ENCODE measurements around the gene PRKCA.

PRKCA gene

DNA sequence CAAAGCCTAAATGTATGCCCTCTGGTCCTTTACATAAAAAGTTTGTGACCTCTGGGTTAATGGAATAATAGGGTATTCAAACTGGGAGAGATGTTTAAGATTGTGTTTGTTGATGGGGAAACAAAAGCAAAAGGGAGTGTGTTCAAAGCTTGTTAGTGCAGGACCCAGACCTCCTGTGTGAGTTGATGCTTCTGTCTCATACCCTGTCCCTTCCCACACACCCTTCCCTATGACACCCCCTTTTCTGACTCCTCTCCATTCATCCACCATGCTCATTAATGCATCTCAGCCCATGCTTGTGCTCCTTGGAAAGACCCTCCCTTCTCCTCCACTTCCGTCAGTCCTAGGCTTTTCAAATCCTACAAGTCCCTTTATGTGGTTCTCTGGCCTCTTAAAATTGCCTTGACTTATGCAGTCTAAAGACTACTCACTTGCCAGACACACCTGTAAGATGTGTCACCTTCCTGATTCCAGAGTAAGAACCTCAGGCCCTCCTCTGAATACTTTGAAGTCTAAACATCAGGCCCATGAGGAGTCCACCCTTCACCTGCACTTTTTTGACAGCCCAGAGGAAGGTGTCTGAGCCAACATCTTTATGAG, 404.5 kb downstream of the PRKCA start:
- no peak for TF ChIP-seq ZBTB7A (IDR thresholded peaks at IDR 0.05; ENCODE audit: low read depth)
- TF ChIP-seq REST (IDR thresholded peaks at IDR 0.05; ENCODE audit: low read depth): no peak
- TF ChIP-seq CREB1 (IDR thresholded peaks at IDR 0.05; ENCODE audit: low read depth): no peak
- TF ChIP-seq EP300 (IDR thresholded peaks at IDR 0.05; ENCODE audit: borderline replicate concordance): no peak
- TF ChIP-seq CEBPB (IDR thresholded peaks at IDR 0.05): no peak
- no peak for TF ChIP-seq YY1 (IDR thresholded peaks at IDR 0.05; ENCODE audit: low read depth)
- TF ChIP-seq RAD21 (IDR thresholded peaks at IDR 0.05; ENCODE audit: low read depth): no peak
- no peak for TF ChIP-seq USF1 (IDR thresholded peaks at IDR 0.05)
- TF ChIP-seq TAF1 (IDR thresholded peaks at IDR 0.05; ENCODE audit: low read depth): no peak
- TF ChIP-seq FOXM1 (IDR thresholded peaks at IDR 0.05; ENCODE audit: borderline replicate concordance, low read depth): no peak

DNA sequence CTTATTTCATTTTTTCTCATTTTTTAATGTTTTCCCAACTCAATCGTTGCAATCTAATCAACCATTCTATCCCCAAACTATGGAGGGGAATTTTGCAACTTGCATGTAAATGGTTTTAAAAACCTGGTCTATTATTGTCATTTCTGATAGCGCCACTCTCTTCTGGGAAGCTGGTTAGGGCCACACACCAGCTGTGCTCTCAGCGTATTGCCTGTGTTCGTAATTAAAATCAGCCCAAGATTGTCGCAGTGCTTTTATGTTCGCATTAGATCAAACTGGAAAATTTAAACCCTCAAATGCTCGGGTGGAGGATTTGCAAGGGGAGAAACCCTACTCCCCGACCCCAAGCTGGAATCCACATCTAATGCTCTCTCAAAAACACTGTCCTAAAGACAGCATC, 409.0 kb downstream of the PRKCA start:
- TF ChIP-seq TAF1 (IDR thresholded peaks at IDR 0.05; ENCODE audit: low read depth): no peak
- TF ChIP-seq EGR1 (IDR thresholded peaks at IDR 0.05): no peak
- no peak for TF ChIP-seq EP300 (IDR thresholded peaks at IDR 0.05; ENCODE audit: borderline replicate concordance)
- TF ChIP-seq CREB1 (IDR thresholded peaks at IDR 0.05; ENCODE audit: low read depth): no peak
- no peak for TF ChIP-seq FOXM1 (IDR thresholded peaks at IDR 0.05; ENCODE audit: borderline replicate concordance, low read depth)
- no peak for TF ChIP-seq YY1 (IDR thresholded peaks at IDR 0.05; ENCODE audit: low read depth)
- no peak for TF ChIP-seq REST (IDR thresholded peaks at IDR 0.05; ENCODE audit: low read depth)
- TF ChIP-seq RAD21 (IDR thresholded peaks at IDR 0.05; ENCODE audit: low read depth): no peak
- no peak for TF ChIP-seq TEAD4 (IDR thresholded peaks at IDR 0.05)
- no peak for TF ChIP-seq TCF12 (IDR thresholded peaks at IDR 0.05; ENCODE audit: low read depth)
- TF ChIP-seq ZBTB7A (IDR thresholded peaks at IDR 0.05; ENCODE audit: low read depth): no peak

GRCh38 chr17:66711881-66712321, 409.5 kb downstream of the PRKCA start:
- TF ChIP-seq NFIC (IDR thresholded peaks at IDR 0.05) (no peak), FOXM1 (IDR thresholded peaks at IDR 0.05; ENCODE audit: borderline replicate concordance, low read depth) (no peak), EGR1 (IDR thresholded peaks at IDR 0.05) (no peak), YY1 (IDR thresholded peaks at IDR 0.05; ENCODE audit: low read depth) (no peak), TEAD4 (IDR thresholded peaks at IDR 0.05) (no peak), USF1 (IDR thresholded peaks at IDR 0.05) (no peak), CREB1 (IDR thresholded peaks at IDR 0.05; ENCODE audit: low read depth) (no peak)

DNA sequence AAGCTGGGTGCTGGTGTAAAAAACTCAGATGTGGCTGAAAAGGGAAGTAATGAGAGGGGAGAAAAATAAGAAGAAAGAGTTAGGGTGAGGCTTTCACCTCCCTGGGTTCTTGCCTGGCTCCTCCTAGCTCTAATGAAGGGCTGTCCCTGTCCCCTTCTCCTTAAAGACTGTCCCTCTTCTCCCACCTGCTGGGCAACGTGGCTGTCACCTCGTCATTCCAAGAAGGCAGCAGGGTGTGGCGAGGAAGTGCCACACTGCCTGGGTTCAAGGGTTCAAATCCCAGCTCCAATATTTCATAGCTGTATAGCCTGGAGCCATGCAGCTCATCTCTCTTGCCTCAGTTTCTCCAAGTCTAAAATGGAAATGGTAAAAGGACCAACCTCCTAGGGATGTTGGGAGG, 410.0 kb downstream of the PRKCA start:
- no peak for TF ChIP-seq CREB1 (IDR thresholded peaks at IDR 0.05; ENCODE audit: low read depth)
- no peak for TF ChIP-seq YY1 (IDR thresholded peaks at IDR 0.05; ENCODE audit: low read depth)
- no peak for TF ChIP-seq NFIC (IDR thresholded peaks at IDR 0.05)
- TF ChIP-seq ZBTB7A (IDR thresholded peaks at IDR 0.05; ENCODE audit: low read depth): no peak
- TF ChIP-seq, protein P1, sequence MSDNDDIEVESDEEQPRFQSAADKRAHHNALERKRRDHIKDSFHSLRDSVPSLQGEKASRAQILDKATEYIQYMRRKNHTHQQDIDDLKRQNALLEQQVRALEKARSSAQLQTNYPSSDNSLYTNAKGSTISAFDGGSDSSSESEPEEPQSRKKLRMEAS (IDR thresholded peaks at IDR 0.05): no peak

DNA sequence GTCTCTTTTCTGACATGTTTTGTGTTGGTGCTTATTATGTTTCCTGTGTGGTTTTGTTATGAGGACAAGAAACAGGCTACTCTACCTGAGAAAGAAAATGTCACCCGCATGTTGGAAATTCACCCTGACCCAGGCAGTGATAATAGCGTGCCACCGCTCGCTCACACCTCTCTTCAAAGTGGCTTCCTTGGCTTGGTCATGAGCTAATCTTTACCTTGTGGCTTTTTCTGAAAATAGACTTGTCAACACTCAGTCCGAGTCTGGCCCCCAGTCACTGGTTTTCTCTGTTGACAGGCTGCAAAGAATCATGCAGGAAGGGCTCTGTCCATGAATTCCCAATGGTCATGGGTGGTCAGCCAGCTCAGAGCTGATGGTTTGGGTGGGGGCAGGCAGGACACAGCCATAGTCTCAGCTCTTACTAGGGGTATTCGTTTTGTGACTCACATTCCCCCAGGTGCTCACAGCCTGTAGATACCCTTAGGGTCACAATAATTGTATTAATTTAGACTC, 411.2 kb downstream of the PRKCA start:
- TF ChIP-seq RAD21 (IDR thresholded peaks at IDR 0.05; ENCODE audit: low read depth): no peak

- TF ChIP-seq REST (IDR thresholded peaks at IDR 0.05; ENCODE audit: low read depth) (no peak), EGR1 (IDR thresholded peaks at IDR 0.05) (no peak), ZBTB7A (IDR thresholded peaks at IDR 0.05; ENCODE audit: low read depth) (no peak)
These were observed 411.9 kb downstream of the PRKCA start for GRCh38 chr17:66714046-66715023.
